H9 (cell line): ENCODE data around the gene IQSEC2. TPM values are rescaled to one million over a fixed set of nuclear protein-coding genes. Genes with fewer than 3 reads are reported as not detected.

Experiments used
- DNase-seq: peaks from one replicate; pipeline ENCODE4 v3.0.0-alpha.2; 2017
- H2AFZ ChIP-seq: one replicate; pipeline ENCODE4 v1.6.1; 2013; ENCODE audit warnings: mild to moderate bottlenecking, low read length, control low read depth, moderate library complexity
- H2AK5ac ChIP-seq: 2 replicates; pipeline ENCODE4 v1.6.1; 2013; ENCODE audit warnings: low read length, control low read depth, mixed read lengths; ENCODE audit not compliant: insufficient read length
- H2BK120ac ChIP-seq: one replicate; pipeline ENCODE4 v1.6.1; 2013; ENCODE audit warnings: low read depth, mild to moderate bottlenecking, low read length, control low read depth, inconsistent platforms; ENCODE audit not compliant: poor library complexity, severe bottlenecking
- H2BK12ac ChIP-seq: 2 replicates; pipeline ENCODE4 v1.6.1; 2013; ENCODE audit warnings: low read length, control low read depth, mixed read lengths, low read depth; ENCODE audit not compliant: insufficient read length
- H2BK15ac ChIP-seq: 2 replicates; pipeline ENCODE4 v1.6.1; 2013; ENCODE audit warnings: low read depth, low read length, control low read depth
- H2BK20ac ChIP-seq: one replicate; pipeline ENCODE4 v1.6.1; 2013; ENCODE audit warnings: low read depth, mild to moderate bottlenecking, low read length, control low read depth, inconsistent platforms; ENCODE audit not compliant: poor library complexity, severe bottlenecking
- H2BK5ac ChIP-seq: 2 replicates; pipeline ENCODE4 v1.6.1; 2013; ENCODE audit warnings: low read length, control low read depth, mixed read lengths; ENCODE audit not compliant: insufficient read length
- H3K14ac ChIP-seq: 2 replicates; pipeline ENCODE4 v1.6.1; 2013; ENCODE audit warnings: low read length, control low read depth; ENCODE audit not compliant: insufficient read depth
- H3K18ac ChIP-seq: 2 replicates; pipeline ENCODE4 v1.6.1; 2013; ENCODE audit warnings: low read depth, mild to moderate bottlenecking, mixed read lengths, low read length, control low read depth; ENCODE audit not compliant: insufficient read length
- H3K23ac ChIP-seq: 2 replicates; pipeline ENCODE4 v1.6.1; 2013; ENCODE audit warnings: low read length, control low read depth, mixed read lengths, low read depth; ENCODE audit not compliant: insufficient read length
- H3K23me2 ChIP-seq: 2 replicates; pipeline ENCODE4 v1.6.1; 2013; ENCODE audit warnings: low read depth, mild to moderate bottlenecking, mixed read lengths, low read length, control low read depth; ENCODE audit not compliant: insufficient read length, poor library complexity, severe bottlenecking
- H3K27ac ChIP-seq: 2 replicates; pipeline ENCODE4 v1.5.1; 2013; ENCODE audit warnings: low read length, control low read depth, mixed read lengths, low read depth; ENCODE audit not compliant: insufficient read length
- H3K27me3 ChIP-seq: 2 replicates; pipeline ENCODE4 v1.6.1; 2013; ENCODE audit warnings: low read length, control low read depth, inconsistent platforms; ENCODE audit not compliant: insufficient read depth
- H3K4ac ChIP-seq: 2 replicates; pipeline ENCODE4 v1.6.1; 2013; ENCODE audit warnings: low read depth, mild to moderate bottlenecking, control low read depth, inconsistent platforms, low read length, moderate library complexity
- H3K4me1 ChIP-seq: 2 replicates; pipeline ENCODE4 v1.6.1; 2013; ENCODE audit warnings: low read length, control low read depth, inconsistent platforms; ENCODE audit not compliant: insufficient read depth
- H3K4me2 ChIP-seq: 2 replicates; pipeline ENCODE4 v1.6.1; 2013; ENCODE audit warnings: low read length, control low read depth, mixed read lengths; ENCODE audit not compliant: insufficient read length, insufficient read depth
- H3K56ac ChIP-seq: 2 replicates; pipeline ENCODE4 v1.6.1; 2013; ENCODE audit warnings: low read depth, mild to moderate bottlenecking, mixed read lengths, low read length, control low read depth; ENCODE audit not compliant: insufficient read length
- H3K79me1 ChIP-seq: 2 replicates; pipeline ENCODE4 v1.6.1; 2013; ENCODE audit warnings: low read depth, mild to moderate bottlenecking, moderate library complexity, low read length, control low read depth, inconsistent platforms; ENCODE audit not compliant: insufficient read depth, poor library complexity, severe bottlenecking
- H3K79me2 ChIP-seq: 2 replicates; pipeline ENCODE4 v1.6.1; 2013; ENCODE audit warnings: low read length, control low read depth, inconsistent platforms; ENCODE audit not compliant: insufficient read depth
- H3K9ac ChIP-seq: 2 replicates; pipeline ENCODE4 v1.6.1; 2013; ENCODE audit warnings: low read length, control low read depth, mixed read lengths; ENCODE audit not compliant: insufficient read length; ENCODE audit errors: extremely low read depth
- H3K9me3 ChIP-seq: one replicate; pipeline ENCODE4 v1.6.1; 2013; ENCODE audit warnings: low read depth, low read length, inconsistent platforms; ENCODE audit not compliant: control insufficient read depth
- H3T11ph ChIP-seq: one replicate; pipeline ENCODE4 v1.6.1; 2013; ENCODE audit warnings: mild to moderate bottlenecking, low read length, control low read depth, inconsistent platforms
- H4K20me1 ChIP-seq: one replicate; pipeline ENCODE4 v1.6.1; 2013; ENCODE audit not compliant: control insufficient read depth, insufficient read length, insufficient read depth
- H4K5ac ChIP-seq: 2 replicates; pipeline ENCODE4 v1.6.1; 2013; ENCODE audit warnings: low read depth, mild to moderate bottlenecking, mixed read lengths, low read length, control low read depth; ENCODE audit not compliant: insufficient read length
- H4K8ac ChIP-seq: replicated peaks from 2 replicates; pipeline ENCODE4 v1.6.1; 2013; ENCODE audit warnings: low read length, control low read depth, mixed read lengths, low read depth; ENCODE audit not compliant: insufficient read length
- H4K91ac ChIP-seq: 2 replicates; pipeline ENCODE4 v1.6.1; 2013; ENCODE audit warnings: low read depth, mild to moderate bottlenecking, moderate library complexity, mixed read lengths, low read length, control low read depth; ENCODE audit not compliant: insufficient read length
- H3K27ac Mint-ChIP-seq, 3 experiments: 2 replicates in 2 of 3; 3 replicates in 1 of 3; pipeline ENCODE4 v1.8.0; 2020 to 2021; ENCODE audit warnings: mixed read lengths in 3 of 3, mild to moderate bottlenecking in 1 of 3, moderate library complexity in 1 of 3
- H3K27me3 Mint-ChIP-seq: 2 replicates; pipeline ENCODE4 v1.8.0; 2021; ENCODE audit warnings: low read depth, mild to moderate bottlenecking, moderate library complexity, mixed read lengths
- H3K36me3 Mint-ChIP-seq, 3 experiments: 2 replicates in 2 of 3; 3 replicates in 1 of 3; pipeline ENCODE4 v1.8.0; 2020 to 2021; ENCODE audit warnings: low read depth in 3 of 3, mixed read lengths in 3 of 3; ENCODE audit not compliant: insufficient read depth in 1 of 3
- H3K4me1 Mint-ChIP-seq, 2 experiments: 2 replicates each; pipeline ENCODE4 v1.8.0; 2020; ENCODE audit warnings: mixed read lengths in 2 of 2
- H3K4me3 Mint-ChIP-seq, 2 experiments: 2 replicates in 1 of 2; 3 replicates in 1 of 2; pipeline ENCODE4 v1.8.0; 2020 to 2021; ENCODE audit warnings: mild to moderate bottlenecking in 2 of 2, mixed read lengths in 2 of 2, moderate library complexity in 1 of 2
- H3K9me3 Mint-ChIP-seq, 2 experiments: 2 replicates in 1 of 2; 3 replicates in 1 of 2; pipeline ENCODE4 v1.8.0; 2020; ENCODE audit warnings: mild to moderate bottlenecking in 2 of 2, mixed read lengths in 2 of 2, moderate library complexity in 1 of 2
- CTCF ChIP-seq: fragments of 200-600 bp; sonication (generic); conservative IDR thresholded peaks from 3 replicates; pipeline ENCODE4 v1.8.0; 2021; ENCODE audit warnings: antibody characterized with exemption, mild to moderate bottlenecking
- WGBS: extraction: QIAGEN DNeasy Blood & Tissue Kit; methylation state at CpG from one replicate; pipeline ENCODE4 v1.1.7; 2013; ENCODE audit warnings: missing lambda C conversion rate, low lambda C conversion rate, mixed read lengths; ENCODE audit not compliant: insufficient read length; ENCODE audit errors: extremely low coverage; 5-methylcytosine and 5-hydroxymethylcytosine counted together
- total RNA-seq: library from RNA; stranded (reverse); gene quantifications from 2 replicates; pipeline ENCODE4 v1.2.1, GENCODE V29; 2021

IQSEC2 gene
- total RNA-seq, 1 experiment from 2014 or later = 7.0 TPM

GRCh38 chrX:53316860-53317237 is 35.5 kb upstream of the IQSEC2 start:
- Mint-ChIP-seq H3K4me1 (peaks cover 25 to 31% of the 10 kb centered on the region in 2 experiments), H3K27me3 (peaks cover 38% of the 10 kb centered on the region), H3K4me3 (peak overlapping the region in 1 of 2 experiments; percentile 98; a peak in 1 of 5 replicates), H3K36me3 (peaks cover 3 to 18% (median 11%) of the 10 kb centered on the region in 3 experiments; a peak in 6 of 7 replicates), H3K27ac (no peak overlapping the region), H3K9me3 (peaks cover 81% of the 10 kb centered on the region in 2 experiments)
- Histone ChIP-seq H4K8ac (no peak overlapping the region), H3K4me2 (peak overlapping the region; percentile 60), H3K27ac (no peak overlapping the region), H3K9ac (no peak overlapping the region), H3K14ac (no peak overlapping the region), H4K20me1 (no peaks in the 10 kb centered on the region), H3K23ac (no peak overlapping the region), H4K5ac (no peak overlapping the region), H3K56ac (no peak overlapping the region), H2AFZ (no peak overlapping the region), H3K79me1 (no peaks in the 10 kb centered on the region), H2BK12ac (no peak overlapping the region), H3K9me3 (peaks cover 22% of the 10 kb centered on the region), H3K27me3 (no peaks in the 10 kb centered on the region), H3K18ac (no peak overlapping the region), H3K4ac (no peak overlapping the region), H2BK5ac (no peak overlapping the region), H4K91ac (no peak overlapping the region), H2BK120ac (no peak overlapping the region), H3K4me1 (no peaks in the 10 kb centered on the region; the same call in 1 of the 2 replicates), H2BK15ac (no peak overlapping the region), H3K23me2 (peaks cover 8% of the 10 kb centered on the region), H3K79me2 (peaks cover 23% of the 10 kb centered on the region; the same call in 1 of the 2 replicates), H2BK20ac (no peak overlapping the region), H2AK5ac (no peak overlapping the region), H3T11ph (no peak overlapping the region)
- no peak for TF ChIP-seq CTCF
- no CpG with 5 or more reads among the region's 6 CpGs for WGBS
- no peak for DNase-seq
